DMS79 (cell line): ENCODE data around the gene ALDH5A1.
A peak's percentile ranks its signal among the peaks of the same experiment; 100 is the strongest.

Experiments
- DNase-seq: peaks from one replicate; lab custom pipeline; 2025; lab: John Stamatoyannopoulos, UW

ALDH5A1 gene

GRCh38 chr6:24524805-24525204, 30.0 kb downstream of the ALDH5A1 start:
- DNase-seq = peak; percentile 33

- no peak for DNase-seq
These were observed 35.2 kb downstream of the ALDH5A1 start for GRCh38 chr6:24529985-24530384.

GRCh38 chr6:24534329-24534728, 39.6 kb downstream of the ALDH5A1 start:
- DNase-seq = no peak

GRCh38 chr6:24535210-24535609, 40.4 kb downstream of the ALDH5A1 start:
- no peak for DNase-seq

- DNase-seq = no peak
These were observed 41.7 kb downstream of the ALDH5A1 start for GRCh38 chr6:24536466-24536865.

- DNase-seq = no peak
These were observed 42.4 kb downstream of the ALDH5A1 start for GRCh38 chr6:24537082-24537699.

- no peak for DNase-seq
These were observed 43.1 kb downstream of the ALDH5A1 start for GRCh38 chr6:24537771-24538385.

- no peak for DNase-seq
These were observed 44.6 kb downstream of the ALDH5A1 start for GRCh38 chr6:24539416-24539815.

GRCh38 chr6:24540197-24540596, 45.4 kb downstream of the ALDH5A1 start:
- DNase-seq = no peak

- DNase-seq = no peak
These were observed 48.9 kb downstream of the ALDH5A1 start for GRCh38 chr6:24543683-24544082.

- no peak for DNase-seq
These were observed 50.4 kb downstream of the ALDH5A1 start for GRCh38 chr6:24545183-24545582.

- no peak for DNase-seq
These were observed 50.9 kb downstream of the ALDH5A1 start for GRCh38 chr6:24545691-24546090.

GRCh38 chr6:24546439-24546838, 51.7 kb downstream of the ALDH5A1 start:
- no peak for DNase-seq

GRCh38 chr6:24547243-24547642, 52.5 kb downstream of the ALDH5A1 start:
- no peak for DNase-seq

GRCh38 chr6:24549158-24549557, 54.4 kb downstream of the ALDH5A1 start:
- DNase-seq = no peak

- DNase-seq = no peak
These were observed 55.0 kb downstream of the ALDH5A1 start for GRCh38 chr6:24549674-24550353.

GRCh38 chr6:24551139-24551538, 56.4 kb downstream of the ALDH5A1 start:
- DNase-seq = no peak

GRCh38 chr6:24554474-24554873, 59.7 kb downstream of the ALDH5A1 start:
- DNase-seq = no peak

GRCh38 chr6:24558516-24558915, 63.7 kb downstream of the ALDH5A1 start:
- peak; percentile 26 for DNase-seq

GRCh38 chr6:24564081-24564480, 69.3 kb downstream of the ALDH5A1 start:
- no peak for DNase-seq

GRCh38 chr6:24565196-24565595, 70.4 kb downstream of the ALDH5A1 start:
- no peak for DNase-seq

- no peak for DNase-seq
These were observed 71.4 kb downstream of the ALDH5A1 start for GRCh38 chr6:24566020-24566767.

GRCh38 chr6:24568683-24569082, 73.9 kb downstream of the ALDH5A1 start:
- DNase-seq = no peak
